GM12891 (cell line): Measurements from ENCODE around the gene SPECC1.

Source experiments
- POLR2A ChIP-seq: IDR thresholded peaks from 2 replicates; pipeline ENCODE4 v1.6.1; 2011; ENCODE audit warnings: low read depth, low read length, control low read depth
- POLR2AphosphoS5 ChIP-seq: IDR thresholded peaks from 2 replicates; pipeline ENCODE4 v1.6.1; 2011; ENCODE audit warnings: low read depth, low read length, control low read depth
- SPI1 ChIP-seq: IDR thresholded peaks from 2 replicates; pipeline ENCODE4 v1.6.1; 2011; ENCODE audit warnings: low read depth, low read length, control low read depth

GRCh38 chr17:20216154-20216815 lies 207.1 kb downstream of the SPECC1 start:
- TF ChIP-seq POLR2A (no peak), POLR2AphosphoS5 (no peak), SPI1 (peak; percentile 75)
